GM21737 (cell line): ENCODE results near the gene CEP63.

Source experiments
- ATAC-seq: cut with Tn5 transposase; IDR thresholded peaks from one replicate; pipeline ENCODE4 v1.9.1; 2021; ENCODE audit warnings: mild to moderate bottlenecking, moderate library complexity; ENCODE audit not compliant: unreplicated experiment

Gene CEP63

DNA sequence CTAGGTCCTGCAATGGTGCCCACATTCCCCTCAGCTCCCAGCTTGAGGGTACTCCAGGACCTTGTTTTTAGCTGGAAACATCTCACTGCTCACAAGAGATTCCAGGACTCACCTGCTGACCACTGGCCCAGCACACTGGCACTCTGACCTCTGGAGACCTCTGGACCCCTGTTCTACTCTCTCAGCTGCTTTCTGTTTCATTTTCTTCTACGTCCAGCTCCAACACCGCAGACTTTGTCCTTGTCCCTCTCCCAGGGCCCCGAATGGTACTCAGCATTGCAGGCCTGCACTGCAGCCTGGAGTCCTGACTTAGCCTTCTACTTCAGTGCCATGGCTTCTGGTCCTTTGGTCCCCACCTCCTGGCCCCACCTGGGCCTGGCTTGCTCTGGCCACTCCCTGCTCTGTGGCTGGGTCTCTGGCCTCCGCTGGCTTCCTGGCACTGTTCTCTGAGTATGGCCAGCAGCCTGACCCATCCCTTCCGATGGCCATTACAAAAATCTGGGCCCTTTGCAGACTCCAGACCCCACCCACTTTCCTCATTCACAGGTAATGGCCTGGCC, 137.0 kb downstream of the CEP63 start:
- no peak for ATAC-seq

DNA sequence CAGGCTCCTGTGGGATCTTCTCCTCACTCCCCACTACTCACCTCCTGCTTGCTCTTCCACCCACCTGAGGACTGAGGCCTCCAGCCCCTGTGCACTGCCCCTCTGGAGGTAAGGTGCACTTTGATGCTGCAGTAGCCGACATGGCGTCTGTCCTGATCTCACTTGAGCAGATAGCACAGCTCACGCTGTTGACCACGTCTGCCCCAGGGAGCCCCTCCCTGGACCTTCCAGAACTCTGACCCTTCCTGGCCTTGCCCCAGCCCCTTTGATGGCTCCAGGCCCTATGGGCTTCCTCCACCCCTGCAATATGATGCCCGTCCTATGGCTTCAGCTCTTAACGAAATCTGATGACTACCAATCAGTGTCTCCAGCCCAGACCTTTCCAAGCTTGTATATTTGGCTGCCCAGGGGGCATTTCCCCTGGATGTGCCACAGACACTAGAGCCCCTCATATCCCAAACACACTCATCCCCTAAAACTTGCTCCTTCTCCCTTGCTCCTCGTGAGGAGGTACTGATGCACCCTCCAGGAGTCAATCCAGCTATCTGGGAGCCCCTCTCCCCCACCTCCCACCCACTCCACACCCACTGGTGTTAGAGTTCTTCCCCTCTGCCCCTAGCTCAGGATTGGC, 137.9 kb downstream of the CEP63 start:
- no peak for ATAC-seq
